Stimulated activated CD4-positive, alpha-beta T cell treated with anti-CD3 and anti-CD28 coated beads, Interleukin-2, amount 100 ng/mL, for 48 hours (primary cell): ENCODE measurements around the gene MEIS2.
"Not testable (repeated sequence)": the region's sequence is repeated elsewhere in the genome, so short reads cannot be mapped to it uniquely, and the experiment has no call there.

ENCODE experiments used
- DNase-seq, 2 donors: peaks; one replicate each; pipeline ENCODE4 v3.0.0-alpha.2; 2020

Gene MEIS2

GRCh38 chr15:37004373-37004869 lies 95.9 kb downstream of the MEIS2 start:
- DNase-seq, result no peak

DNA sequence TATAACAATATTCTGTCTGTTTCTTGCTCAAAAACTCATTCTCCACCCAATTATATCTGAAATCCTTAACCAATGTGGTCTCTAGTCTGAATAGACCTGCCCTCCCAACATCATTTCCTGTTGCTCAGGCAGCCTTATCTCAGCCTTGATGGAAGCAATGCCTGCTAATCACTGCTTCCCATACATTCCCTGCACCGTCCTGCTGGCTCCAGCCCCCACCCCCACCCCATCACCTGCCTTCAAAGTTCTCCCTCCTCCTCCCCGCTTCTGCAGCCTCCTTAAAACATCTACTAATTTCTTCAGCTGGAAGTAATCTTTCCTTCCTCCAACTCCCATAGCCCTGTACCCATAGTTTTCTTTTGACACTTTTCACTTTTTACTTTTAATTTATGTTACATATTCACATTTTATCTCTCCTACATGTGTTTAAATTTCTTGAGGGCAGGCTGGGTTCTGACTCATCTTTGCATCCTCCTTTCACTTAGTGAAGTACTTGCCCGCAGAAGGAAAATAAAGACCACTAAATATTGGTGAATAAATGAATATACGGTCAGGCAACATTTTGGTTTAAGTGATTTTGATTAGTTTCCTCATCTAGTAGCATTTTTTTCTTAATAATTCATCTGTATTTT lies 98.2 kb downstream of the MEIS2 start:
- no peak for DNase-seq

DNA sequence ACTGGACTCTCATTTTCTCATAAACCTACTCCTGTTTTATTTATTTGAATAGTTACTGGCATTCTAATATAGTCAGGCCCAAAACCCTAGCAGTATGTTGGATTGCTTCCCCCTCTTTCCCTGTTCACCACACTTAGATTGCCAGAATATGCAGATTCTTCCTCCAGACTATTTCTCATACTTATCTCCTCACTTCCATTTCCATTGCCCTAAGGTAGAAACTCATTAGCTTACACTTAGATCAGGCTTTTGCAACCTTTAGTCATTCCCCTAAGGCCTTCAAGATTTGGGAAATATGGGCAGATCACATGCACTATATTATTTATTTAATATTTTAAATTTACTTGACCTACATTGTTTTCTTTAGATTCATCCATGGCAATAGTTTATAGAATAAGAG lies 98.9 kb downstream of the MEIS2 start:
- DNase-seq, result no peak

DNA sequence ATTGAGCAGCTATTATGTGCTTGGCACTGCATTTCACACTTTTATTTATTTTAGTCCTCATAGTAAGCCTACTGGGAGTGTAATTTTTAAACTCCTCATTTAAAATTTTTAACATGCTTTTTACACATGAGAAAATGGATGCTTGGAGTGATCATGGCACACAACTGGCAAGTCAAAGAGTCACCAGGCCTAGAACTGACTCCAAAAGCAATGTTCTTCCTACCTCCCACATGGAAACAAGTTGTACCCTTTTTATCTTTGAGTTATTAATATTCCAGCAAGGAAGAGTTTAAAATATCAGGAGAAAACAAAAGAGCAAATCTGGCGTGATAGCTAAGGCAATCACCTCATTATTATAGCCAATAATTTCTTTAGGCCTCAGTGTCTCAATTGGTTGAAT lies 100.6 kb downstream of the MEIS2 start:
- no peak for DNase-seq

GRCh38 chr15:36996538-36997181 lies 103.7 kb downstream of the MEIS2 start:
- no peak for DNase-seq

GRCh38 chr15:36996121-36996520 lies 104.2 kb downstream of the MEIS2 start:
- DNase-seq, result no peak

DNA sequence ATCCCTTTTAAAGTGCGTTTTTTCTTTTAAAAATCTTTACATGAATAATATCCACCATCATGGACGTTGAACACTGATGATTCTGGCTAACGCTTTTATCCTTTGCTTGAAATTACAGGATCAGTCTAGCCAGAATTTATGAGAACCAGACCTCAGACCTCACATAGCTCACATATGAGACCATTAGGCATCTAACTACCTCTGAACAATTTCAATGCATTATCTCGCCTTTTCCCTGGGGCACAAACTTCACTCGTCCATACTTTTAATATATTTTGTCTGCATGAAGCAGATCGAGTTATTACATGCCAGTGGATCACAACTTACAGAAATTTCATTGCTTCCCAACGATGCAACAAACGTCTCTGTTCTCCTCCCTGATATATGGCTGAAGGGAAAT lies 105.6 kb downstream of the MEIS2 start:
- no peak for DNase-seq

DNA sequence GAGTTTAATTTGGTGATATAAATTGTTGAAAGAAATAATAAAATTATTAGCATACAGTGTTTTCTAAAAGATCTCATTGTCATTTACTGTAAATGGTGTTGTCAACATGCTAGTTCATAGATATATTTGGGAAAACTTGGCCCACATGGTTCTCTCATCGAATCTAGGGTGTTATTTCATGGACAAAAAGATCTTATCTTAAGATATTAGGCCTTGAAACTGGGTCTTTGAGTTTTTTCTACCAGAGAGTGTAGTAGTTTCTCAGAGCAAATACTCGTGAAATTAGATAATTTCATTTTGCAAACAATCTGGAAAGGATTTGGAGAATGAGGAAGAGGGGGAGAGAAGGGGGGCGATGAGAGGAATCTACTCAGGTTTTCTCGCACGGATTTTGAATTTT lies 107.9 kb downstream of the MEIS2 start:
- no peak for DNase-seq

DNA sequence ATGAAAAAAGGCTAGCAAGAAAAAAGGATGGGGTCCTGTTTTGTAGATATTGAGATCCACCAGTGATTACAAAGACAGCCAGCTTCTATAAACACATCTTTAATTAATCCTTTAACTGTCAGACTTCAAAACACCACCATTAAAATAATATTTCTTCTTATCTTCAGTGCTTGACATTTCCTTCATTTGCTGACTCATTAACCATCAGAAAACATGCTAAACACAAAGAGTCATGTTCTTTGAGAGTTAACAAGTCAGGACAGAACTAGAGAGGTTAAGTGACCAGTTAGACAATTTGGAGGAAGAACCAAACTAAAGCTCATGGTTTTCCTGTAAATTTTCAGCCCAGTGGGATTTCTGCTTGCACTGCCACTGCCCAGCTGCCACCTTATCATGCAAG lies 111.4 kb downstream of the MEIS2 start:
- no peak for DNase-seq

- DNase-seq, result no peak
These were observed 117.9 kb downstream of the MEIS2 start for GRCh38 chr15:36982430-36982829.

- not testable (repeated sequence) for DNase-seq
These were observed 120.1 kb downstream of the MEIS2 start for GRCh38 chr15:36980281-36980680.

- DNase-seq, result no peak
These were observed 121.7 kb downstream of the MEIS2 start for GRCh38 chr15:36978625-36979024.

DNA sequence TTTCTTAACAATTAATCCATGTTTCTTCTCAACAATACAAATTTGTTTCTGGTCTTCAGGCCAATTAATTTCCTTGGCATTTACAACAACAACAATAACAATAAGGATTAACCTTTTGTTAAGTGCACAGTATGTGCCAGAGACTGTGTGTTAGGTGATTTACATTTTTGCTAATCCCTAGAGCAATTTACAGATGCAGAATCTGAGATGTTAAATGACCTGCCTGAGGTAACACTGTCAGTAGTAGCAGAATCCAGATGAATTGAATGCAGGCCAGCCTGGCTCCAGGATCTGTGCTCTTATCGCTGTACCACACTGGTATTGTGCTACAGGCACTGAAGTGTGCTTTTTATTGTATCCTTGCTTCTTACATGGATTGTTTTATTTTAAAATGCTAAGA lies 122.2 kb downstream of the MEIS2 start:
- no peak for DNase-seq

GRCh38 chr15:36977659-36978058 lies 122.7 kb downstream of the MEIS2 start:
- DNase-seq, result no peak

DNA sequence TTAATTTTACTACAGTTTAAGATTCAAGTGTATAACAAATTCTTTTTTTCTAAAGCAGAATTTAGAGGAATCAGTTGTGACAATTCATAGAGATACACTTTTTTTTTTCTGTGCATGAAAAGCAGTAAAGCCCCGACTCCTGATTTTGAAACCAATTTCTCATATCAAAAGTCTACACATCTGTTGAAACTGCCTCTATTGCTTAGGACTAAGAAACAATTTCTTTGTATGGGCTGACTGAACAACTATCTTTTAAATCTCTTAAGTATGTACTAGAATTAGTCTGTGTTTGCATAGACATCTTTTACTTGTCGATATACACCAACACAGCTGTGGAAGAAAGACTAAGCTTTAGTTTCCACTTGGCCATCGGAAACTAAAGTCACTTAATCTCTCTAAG lies 127.6 kb downstream of the MEIS2 start:
- DNase-seq, result no peak

DNA sequence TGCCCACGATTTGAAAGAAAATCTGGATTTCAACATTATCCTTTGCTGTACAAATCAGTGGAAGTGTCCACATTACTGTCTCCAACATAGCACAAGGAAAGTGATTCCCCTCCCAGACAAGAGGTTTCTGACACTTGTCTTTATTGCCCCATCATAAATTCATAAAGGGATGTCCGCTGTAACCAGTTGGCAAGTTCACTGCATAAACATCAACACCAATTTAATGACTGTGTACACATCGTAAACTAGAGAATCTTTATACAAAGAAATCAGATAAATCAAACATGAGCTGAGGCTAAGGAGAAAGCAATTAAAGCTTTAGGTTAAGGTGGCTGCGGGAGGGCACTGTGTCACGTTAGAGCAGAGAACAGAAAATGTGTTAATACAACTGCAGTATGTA lies 129.8 kb downstream of the MEIS2 start:
- DNase-seq, result no peak

GRCh38 chr15:36967929-36968328 lies 132.4 kb downstream of the MEIS2 start:
- no peak for DNase-seq

- DNase-seq, result no peak
These were observed 133.6 kb downstream of the MEIS2 start for GRCh38 chr15:36966708-36967107.

DNA sequence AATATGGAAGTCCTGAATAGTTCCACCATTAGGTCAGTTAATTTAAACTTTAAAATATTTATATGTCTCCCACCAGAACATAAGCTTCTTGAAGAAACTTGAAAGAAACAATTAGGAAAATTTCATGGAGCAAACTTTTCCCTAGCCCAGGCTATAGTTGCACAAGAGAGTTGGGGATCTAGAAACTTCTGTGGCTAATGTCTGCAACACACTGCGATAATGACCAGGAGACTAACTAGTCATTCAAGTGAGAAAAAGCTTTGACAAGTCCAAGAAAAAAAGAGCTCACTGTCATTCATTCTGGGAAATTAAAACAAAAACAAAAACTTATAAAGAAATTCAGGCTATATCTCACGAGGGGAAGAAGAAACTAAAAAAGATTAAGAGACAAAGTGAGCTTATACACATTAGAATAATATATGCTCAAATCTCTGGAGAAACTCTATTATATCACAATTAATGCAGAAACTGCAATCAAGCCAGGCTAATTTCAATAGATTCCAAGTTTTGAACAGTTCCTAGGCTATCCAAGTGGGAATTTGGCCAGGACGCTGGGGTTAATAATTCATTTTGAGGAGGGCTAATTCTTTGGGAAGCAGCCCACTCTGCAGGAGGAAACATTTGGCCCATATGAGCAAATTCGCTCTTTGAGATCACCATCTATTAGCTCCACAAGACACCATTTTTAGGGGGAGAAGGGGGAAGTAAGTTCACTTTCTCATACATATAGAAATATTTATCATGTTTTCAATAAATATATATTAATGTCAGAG lies 134.6 kb downstream of the MEIS2 start:
- no peak for DNase-seq

DNA sequence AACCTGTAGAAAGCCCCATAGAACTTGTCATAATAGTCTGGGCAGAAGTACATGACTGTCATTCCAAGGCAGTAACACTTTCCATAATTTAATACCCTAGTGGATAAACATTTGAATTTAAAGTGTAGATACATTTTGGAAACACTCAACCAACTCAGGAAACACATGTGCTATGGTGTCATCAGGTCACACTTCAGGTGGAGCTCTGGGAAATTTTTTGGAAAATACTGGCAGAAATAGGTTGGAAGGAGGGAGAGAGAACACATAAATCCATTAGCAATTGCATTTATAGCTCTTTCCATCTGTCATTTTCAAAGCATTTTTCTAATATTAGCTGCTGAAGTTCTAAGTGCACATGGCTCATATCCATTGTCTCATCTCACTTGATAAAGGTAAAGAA lies 135.7 kb downstream of the MEIS2 start:
- no peak for DNase-seq

DNA sequence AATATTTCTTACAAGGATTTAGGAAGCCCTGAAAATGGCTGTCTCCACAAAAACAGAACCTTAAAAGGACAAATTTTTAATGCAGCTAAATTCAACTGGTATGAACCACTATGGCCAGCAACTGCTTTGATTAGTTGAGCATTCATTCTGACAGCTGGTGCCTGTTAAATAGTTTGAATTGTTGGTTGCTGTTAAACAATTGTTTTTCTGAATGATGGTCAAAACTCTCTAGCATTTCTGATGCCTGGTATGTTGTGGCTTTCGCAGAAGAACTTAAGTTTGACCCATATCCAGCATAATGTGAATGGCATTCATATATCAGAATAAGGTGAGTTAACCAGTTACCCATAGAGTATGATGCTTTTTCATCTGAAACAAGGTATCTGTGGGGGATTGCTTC lies 138.4 kb downstream of the MEIS2 start:
- DNase-seq, result no peak

DNA sequence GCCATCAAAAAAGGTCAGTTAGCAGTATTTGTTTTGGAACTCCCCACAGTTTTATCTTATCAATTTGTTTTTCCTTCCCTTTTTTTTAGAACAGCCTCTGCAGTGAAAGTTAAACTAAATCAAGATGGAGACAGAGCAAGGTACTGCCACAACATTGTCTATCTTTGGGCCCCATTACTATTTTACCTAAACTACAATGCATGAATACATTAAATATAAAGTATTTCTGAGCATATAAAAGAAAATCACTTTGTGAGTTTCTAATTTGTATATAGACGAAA lies 139.5 kb downstream of the MEIS2 start:
- DNase-seq, result no peak

DNA sequence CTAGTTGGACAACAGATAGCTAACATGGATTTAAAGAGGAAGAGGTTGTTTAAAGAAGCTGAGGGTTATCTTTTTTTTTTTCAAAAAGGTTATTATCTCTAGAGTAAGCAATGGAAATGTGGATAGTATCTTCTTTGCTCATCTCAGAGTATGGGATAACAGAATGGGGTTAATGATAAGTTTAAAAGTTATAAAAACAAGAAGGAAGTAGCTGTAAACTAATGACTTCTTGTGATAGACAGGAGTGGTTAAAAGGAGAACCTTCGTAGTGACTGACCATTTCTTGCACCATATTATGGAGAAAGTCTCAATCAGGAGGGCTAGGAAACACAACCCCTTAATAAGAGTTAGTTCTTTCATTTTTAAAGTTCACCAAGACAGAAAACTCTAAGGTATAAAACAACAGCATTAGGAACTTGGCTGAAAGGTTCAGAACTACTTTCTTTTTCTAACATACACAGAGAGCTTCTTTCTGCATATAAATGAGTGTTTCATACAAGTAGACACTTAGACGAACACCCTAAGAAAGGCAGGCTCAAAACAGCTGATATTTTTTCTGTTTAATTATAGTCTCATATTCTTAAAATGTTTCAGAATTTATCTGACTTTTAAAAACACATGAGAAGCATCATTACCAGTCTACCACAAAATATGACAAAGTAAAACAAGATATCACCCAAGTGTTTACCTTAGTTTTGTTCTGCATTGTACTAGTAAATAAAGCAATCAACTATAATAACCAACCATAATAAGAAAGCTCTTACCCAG lies 140.0 kb downstream of the MEIS2 start:
- DNase-seq, result no peak

DNA sequence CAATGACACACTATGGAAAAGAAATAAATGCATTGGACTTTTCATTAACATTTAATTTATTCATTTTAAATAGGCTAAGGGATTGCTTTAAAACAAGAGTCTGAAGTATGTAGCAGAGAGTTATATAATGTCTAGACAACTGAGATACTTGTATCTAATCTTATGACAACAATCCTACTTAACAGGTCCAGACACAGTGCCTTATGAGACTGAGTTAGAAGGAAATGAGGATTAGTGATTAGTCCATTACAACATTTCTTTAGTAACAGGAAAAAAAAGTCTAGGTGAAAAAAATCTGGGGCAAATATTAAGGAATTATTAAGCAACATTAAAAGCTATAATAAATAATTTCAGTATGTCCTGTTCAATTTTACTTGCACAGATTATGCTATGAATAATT lies 140.6 kb downstream of the MEIS2 start:
- DNase-seq, result no peak
